ENCODE data around the gene ANKMY1. TPM values are rescaled to one million over a fixed set of nuclear protein-coding genes. Genes with fewer than 3 reads are reported as not detected.

The ANKMY1 gene
- total RNA-seq, 4 donors from 2014 or later: 11.7 to 30.5 (median 15.3) TPM

DNA sequence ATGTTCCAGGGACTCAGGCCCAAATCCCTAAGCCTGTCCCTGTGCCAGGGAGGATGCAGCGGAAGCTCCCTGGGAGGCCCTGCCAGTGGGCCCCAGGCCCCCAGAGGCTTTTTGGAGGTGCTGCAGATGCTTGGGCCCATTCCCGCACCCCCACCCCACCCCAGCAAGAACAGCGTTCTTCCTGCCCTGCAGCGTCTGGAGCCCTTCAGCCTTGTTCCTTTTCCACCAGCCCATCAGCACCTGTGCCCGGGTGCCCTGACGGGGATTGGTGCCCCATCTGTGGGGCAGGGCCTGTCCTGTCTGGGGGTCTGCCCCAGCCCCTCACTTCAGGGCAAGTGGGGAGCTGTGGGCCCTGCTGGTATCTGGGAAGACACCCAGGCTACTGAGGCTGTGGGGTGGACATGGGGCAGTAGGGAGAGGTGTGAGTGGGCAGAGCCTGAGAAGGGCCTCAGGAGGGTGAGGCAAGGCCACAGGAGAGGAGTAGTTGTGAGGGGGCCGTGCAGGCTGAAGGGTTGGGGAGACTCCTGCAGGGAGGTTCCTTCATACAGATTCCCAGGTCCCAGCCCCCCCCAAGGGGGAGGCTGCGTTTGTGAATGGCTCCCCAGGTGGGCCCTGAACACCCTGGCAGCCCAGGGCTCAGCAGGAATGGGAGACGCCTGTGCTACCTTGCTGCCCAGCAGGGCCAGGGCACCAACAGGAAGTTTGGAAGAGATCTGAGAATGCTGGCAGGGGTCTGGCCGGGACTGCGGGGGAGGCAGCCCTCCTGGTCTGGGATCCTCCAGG lies 12.9 kb upstream of the ANKMY1 start:
- TF ChIP-seq, protein P1, sequence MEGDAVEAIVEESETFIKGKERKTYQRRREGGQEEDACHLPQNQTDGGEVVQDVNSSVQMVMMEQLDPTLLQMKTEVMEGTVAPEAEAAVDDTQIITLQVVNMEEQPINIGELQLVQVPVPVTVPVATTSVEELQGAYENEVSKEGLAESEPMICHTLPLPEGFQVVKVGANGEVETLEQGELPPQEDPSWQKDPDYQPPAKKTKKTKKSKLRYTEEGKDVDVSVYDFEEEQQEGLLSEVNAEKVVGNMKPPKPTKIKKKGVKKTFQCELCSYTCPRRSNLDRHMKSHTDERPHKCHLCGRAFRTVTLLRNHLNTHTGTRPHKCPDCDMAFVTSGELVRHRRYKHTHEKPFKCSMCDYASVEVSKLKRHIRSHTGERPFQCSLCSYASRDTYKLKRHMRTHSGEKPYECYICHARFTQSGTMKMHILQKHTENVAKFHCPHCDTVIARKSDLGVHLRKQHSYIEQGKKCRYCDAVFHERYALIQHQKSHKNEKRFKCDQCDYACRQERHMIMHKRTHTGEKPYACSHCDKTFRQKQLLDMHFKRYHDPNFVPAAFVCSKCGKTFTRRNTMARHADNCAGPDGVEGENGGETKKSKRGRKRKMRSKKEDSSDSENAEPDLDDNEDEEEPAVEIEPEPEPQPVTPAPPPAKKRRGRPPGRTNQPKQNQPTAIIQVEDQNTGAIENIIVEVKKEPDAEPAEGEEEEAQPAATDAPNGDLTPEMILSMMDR (IDR thresholded peaks at IDR 0.05; ENCODE audit: low read depth): no peak

DNA sequence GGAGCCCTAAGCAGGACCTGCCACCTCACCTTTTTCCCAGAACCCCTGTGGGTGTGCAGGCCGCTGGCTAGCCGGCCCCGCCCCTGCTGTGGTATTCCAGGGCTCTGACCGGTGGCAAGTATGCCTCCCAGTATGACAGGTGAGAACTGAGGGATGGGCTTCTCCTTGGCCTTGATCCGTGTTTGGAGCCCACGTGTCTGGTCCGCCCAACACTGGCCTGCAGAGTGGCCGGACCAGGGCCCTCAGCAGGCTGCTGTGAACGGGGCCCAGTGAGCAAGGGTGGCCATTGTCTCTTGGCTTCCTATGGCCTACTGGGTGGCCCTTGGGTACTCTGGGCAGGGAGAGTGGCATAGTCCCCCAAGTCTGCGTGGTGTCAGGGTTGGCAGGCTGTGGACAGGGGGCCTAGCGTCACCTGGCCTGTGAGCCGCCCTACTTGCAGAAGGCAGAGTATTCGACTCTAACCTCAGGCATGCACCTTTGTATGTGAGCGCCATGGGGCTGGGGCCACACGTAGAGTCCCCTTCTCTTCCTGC lies 12.3 kb upstream of the ANKMY1 start:
- TF ChIP-seq, protein P1 (IDR thresholded peaks at IDR 0.05; ENCODE audit: low read depth): no peak

DNA sequence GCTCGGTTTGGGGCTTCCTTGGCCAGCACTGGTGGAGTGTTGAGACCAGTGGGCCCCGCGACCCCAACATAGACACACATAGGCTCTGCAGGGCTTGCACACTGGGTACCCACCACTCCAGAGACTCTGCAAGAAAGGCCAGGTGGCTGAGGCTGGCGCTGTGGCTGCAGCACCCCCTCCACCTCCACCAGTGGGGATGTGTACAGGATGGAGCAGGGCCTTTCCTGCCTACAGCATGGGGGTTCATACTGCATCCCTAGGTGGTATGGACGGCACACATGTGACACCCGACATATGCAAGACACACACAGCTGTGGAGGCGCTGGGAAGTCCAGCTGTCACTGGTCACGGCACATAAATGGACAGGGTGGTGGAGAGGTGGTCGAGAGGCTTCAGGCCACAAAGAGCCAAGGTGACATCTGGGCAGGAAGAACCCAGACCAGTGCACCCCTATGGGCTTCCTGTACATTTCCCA lies 11.8 kb upstream of the ANKMY1 start:
- TF ChIP-seq, protein P1 (IDR thresholded peaks at IDR 0.05; ENCODE audit: low read depth): no peak

DNA sequence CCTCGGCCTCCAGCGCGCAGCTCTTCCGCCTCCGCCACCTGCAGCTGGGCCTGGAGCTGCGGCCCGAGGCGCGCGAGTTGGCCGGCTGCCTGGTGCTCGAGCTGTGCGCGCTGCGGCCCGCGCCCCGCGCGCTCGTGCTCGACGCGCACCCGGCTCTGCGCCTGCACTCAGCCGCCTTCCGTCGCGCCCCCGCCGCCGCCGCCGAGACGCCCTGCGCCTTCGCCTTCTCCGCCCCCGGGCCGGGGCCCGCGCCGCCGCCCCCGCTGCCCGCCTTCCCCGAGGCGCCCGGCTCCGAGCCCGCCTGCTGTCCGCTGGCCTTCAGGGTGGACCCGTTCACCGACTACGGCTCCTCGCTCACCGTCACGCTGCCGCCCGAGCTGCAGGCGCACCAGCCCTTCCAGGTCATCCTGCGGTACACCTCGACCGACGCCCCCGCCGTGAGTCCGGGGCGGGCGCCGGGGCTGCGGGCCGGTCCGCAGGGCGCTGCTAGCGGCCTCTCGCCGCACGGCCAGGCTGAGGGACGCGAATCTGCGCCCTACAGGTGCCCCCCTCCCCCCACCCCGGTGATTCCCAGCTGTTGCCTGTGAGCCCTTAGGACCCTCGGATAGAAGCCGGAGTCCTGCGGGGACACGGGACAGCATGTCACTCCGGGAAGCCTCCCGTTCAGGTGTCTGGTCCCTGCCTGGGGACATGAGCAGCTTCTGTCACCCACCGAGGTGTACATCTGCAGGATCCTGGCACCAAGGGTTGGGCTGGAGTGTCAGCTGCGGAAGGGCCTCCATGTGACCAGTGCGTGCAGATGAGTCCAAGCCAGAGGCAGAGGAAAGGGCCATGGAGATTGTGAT lies 11.1 kb upstream of the ANKMY1 start:
- TF ChIP-seq, protein P1 (IDR thresholded peaks at IDR 0.05; ENCODE audit: low read depth): no peak

DNA sequence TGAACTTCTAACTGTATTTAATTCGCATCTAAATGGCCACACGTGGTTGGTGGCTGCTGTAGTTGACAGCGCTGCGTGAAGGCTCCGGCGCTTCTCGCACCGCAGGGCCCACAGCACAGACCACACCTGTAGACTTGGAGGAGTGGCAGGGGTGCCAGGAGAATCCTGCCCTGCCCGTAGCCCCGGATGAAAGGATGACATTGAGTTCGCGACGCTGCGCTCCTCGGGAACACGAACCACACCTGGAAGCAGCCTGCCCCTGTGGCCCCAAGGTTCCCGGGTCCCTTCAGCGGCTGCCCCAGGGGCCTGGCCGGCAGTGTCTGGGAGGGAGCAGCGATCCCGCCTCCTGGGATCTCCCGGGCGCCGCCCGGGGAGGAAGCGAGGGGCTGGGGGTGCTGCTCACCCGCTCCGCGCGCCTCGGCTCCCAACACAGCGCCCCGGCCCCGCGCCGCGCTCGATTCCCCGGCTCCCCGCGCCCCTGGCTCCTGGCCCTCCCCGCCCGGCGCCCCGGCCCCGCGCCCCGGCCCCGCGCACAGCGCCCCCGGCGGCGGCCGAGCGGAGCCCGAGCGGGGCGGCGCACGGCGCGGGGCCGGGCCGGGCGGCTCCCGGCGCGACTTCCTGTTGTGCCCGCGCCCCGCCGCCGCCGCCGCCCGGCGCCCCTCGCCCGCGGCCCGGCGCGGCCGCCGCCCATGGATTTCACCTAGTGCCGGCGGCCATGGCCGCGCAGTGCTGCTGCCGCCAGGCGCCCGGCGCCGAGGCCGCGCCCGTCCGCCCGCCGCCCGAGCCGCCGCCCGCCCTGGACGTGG lies 10.3 kb upstream of the ANKMY1 start, which contains the start of gene RNPEPL1:
RNPEPL1 (plus strand) TSS at position 613 of the 806 bp plus-strand sequence; CDS start at position 716, 103 bp downstream.
- TF ChIP-seq, protein P1 (IDR thresholded peaks at IDR 0.05; ENCODE audit: low read depth): no peak

DNA sequence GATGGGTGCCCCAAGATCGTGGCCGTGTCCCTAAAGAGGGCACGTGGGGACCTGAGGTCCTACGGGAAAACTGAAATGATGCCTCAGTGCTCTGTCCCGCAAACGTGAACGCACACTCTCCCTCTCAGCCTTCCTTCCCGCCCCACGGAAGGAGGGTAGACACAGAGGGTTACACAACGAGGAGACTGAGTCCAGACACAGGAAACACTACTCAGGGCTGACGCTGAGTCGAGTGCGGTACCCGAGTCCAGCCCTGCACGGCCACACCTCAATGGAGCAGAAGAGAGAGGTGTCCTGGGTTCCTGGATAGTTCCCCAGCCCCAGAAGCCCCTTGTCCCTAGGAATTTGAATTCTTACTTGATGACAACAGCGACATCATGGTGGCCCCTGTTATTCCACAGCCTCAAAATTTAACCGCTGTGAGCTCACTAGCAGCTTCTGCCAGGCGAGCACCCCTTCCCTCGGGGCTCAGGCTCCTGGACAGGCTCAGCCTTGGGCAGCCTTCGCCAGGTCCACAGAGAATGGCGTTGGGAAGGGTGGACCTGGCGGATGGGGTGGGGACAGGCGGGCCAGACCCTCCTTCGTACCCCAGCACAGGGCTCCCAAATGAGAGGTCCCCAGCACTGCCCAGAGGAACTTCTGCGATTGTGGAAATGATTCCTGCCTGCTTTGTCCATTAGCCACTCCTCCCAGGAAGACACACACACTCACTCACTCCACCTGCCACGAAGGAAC lies 9.5 kb upstream of the ANKMY1 start:
- TF ChIP-seq, protein P1 (IDR thresholded peaks at IDR 0.05; ENCODE audit: low read depth): no peak
